Gastroesophageal sphincter (tissue), 4 donors: ENCODE data around the gene CIAO2A. TPM values are rescaled to one million over a fixed set of nuclear protein-coding genes. Genes with fewer than 3 reads are reported as not detected.

Experiments
- ATAC-seq: fragments of 150-250 bp; one replicate; pipeline ENCODE4 v1.9.1; 2016; ENCODE audit warnings: mild to moderate bottlenecking, moderate library complexity
- H3K27ac ChIP-seq, 4 donors: fragments of 200-600 bp; sonication (generic) in 3 of 4; 1 replicate in 3 of 4; 2 replicates in 1 of 4; pipeline ENCODE4 v1.5.1; 2016 to 2019
- H3K27me3 ChIP-seq: fragments of 200-600 bp; sonication (generic); one replicate; pipeline ENCODE4 v1.5.1; 2019
- H3K36me3 ChIP-seq, 2 donors: fragments of 200-600 bp; sonication (generic); one replicate each; pipeline ENCODE4 v1.5.1; 2019; ENCODE audit warnings: control low read depth in 1 of 2
- H3K4me1 ChIP-seq, 3 donors: fragments of 200-600 bp; sonication (generic); 1 replicate in 2 of 3; 2 replicates in 1 of 3; pipeline ENCODE4 v1.5.1; 2016 to 2019; ENCODE audit warnings: control low read depth in 2 of 3
- H3K4me3 ChIP-seq, 2 donors: fragments of 200-600 bp; sonication (generic); one replicate each; pipeline ENCODE4 v1.5.1; 2019; ENCODE audit warnings: mild to moderate bottlenecking in 1 of 2, moderate library complexity in 1 of 2
- H3K9me3 ChIP-seq, 3 donors: fragments of 200-600 bp; sonication (generic); one replicate each; pipeline ENCODE4 v1.5.1; 2017 to 2019; ENCODE audit warnings: control low read depth in 2 of 3
- CTCF ChIP-seq, 4 experiments: fragments of 200-600 bp in 2 of 4; fragments of 450-650 bp in 2 of 4; sonication (generic) in 1 of 4; IDR thresholded peaks; one replicate each; pipeline ENCODE4 v1.5.1; 2017 to 2019; ENCODE audit warnings: antibody characterized with exemption in 4 of 4, mild to moderate bottlenecking in 2 of 4, moderate library complexity in 2 of 4
- EP300 ChIP-seq: sonication (generic); formaldehyde crosslinking; IDR thresholded peaks from one replicate; pipeline ENCODE4 v1.6.1; 2017; ENCODE audit warnings: antibody characterized with exemption, mild to moderate bottlenecking
- POLR2A ChIP-seq, 2 donors: fragments of 450-650 bp; IDR thresholded peaks; one replicate each; pipeline ENCODE4 v1.6.1; 2017; ENCODE audit warnings: antibody characterized with exemption in 2 of 2, mild to moderate bottlenecking in 2 of 2, moderate library complexity in 1 of 2
- POLR2AphosphoS5 ChIP-seq: sonication (generic); formaldehyde crosslinking; IDR thresholded peaks from one replicate; pipeline ENCODE4 v1.6.1; 2017; ENCODE audit warnings: antibody characterized with exemption
- WGBS, 2 donors: methylation state at CpG; one replicate each; pipeline ENCODE4 v1.1.5; 2018; ENCODE audit warnings: low coverage in 1 of 2; 5-methylcytosine and 5-hydroxymethylcytosine counted together
- total RNA-seq, 4 donors: library from RNA; depleted of rRNA; stranded (reverse); fragments of >200 nt; gene quantifications; one replicate each; pipeline ENCODE4 v1.1.0, GENCODE V29; 2016

CIAO2A gene
- total RNA-seq, 4 donors from 2014 or later = 11.7 to 34.0 (median 27.8) TPM

- Histone ChIP-seq H3K27me3 (no peaks in the 10 kb centered on the region), H3K4me1 (no peaks in the 10 kb centered on the region), H3K4me3 (no peak overlapping the region), H3K9me3 (no peaks in the 10 kb centered on the region), H3K36me3 (peaks cover 10 to 100% of the 10 kb centered on the region in 2 donors), H3K27ac (no peak overlapping the region)
- WGBS, 2 donors = 100% methylated on average over 1 of the region's 4 CpGs; no CpG with 5 or more reads in 1 of the 2 donors
- TF ChIP-seq EP300 = no peak
- TF ChIP-seq CTCF (IDR thresholded peaks at IDR 0.05) = no peak
- TF ChIP-seq POLR2A (IDR thresholded peaks at IDR 0.05) = no peak
- TF ChIP-seq POLR2AphosphoS5 = no peak
- no peak for ATAC-seq
These were observed 38.6 kb upstream of the CIAO2A start for GRCh38 chr15:64132217-64132616.

GRCh38 chr15:64131547-64131946, 37.9 kb upstream of the CIAO2A start:
- Histone ChIP-seq H3K9me3 (no peaks in the 10 kb centered on the region), H3K36me3 (peaks cover 15 to 100% of the 10 kb centered on the region in 2 donors), H3K4me3 (no peak overlapping the region), H3K27ac (no peak overlapping the region), H3K4me1 (no peaks in the 10 kb centered on the region), H3K27me3 (no peaks in the 10 kb centered on the region)
- no peak for ATAC-seq
- 80 to 81% methylated on average over 5 of the region's 7 CpGs for WGBS, 2 donors
- TF ChIP-seq CTCF (IDR thresholded peaks at IDR 0.05) (no peak), POLR2A (IDR thresholded peaks at IDR 0.05) (no peak)

GRCh38 chr15:64130159-64130558, 36.5 kb upstream of the CIAO2A start:
- Histone ChIP-seq H3K36me3 (peaks cover 15 to 99% of the 10 kb centered on the region in 2 donors), H3K9me3 (no peaks in the 10 kb centered on the region), H3K4me3 (no peak overlapping the region), H3K27ac (no peak overlapping the region), H3K4me1 (no peaks in the 10 kb centered on the region), H3K27me3 (no peaks in the 10 kb centered on the region)
- 100% methylated on average over 1 of the region's 3 CpGs; no CpG with 5 or more reads in 1 of the 2 donors for WGBS, 2 donors
- ATAC-seq = no peak
- no peak for TF ChIP-seq POLR2A (IDR thresholded peaks at IDR 0.05)
- no peak for TF ChIP-seq CTCF (IDR thresholded peaks at IDR 0.05)
- no peak for TF ChIP-seq POLR2AphosphoS5
- no peak for TF ChIP-seq EP300

GRCh38 chr15:64127521-64128270, 34.1 kb upstream of the CIAO2A start:
- 74 to 86% methylated on average over 6 of the region's 6 CpGs for WGBS, 2 donors
- Histone ChIP-seq H3K27ac (no peak overlapping the region), H3K36me3 (peaks cover 20 to 99% of the 10 kb centered on the region in 2 donors), H3K4me1 (no peaks in the 10 kb centered on the region), H3K9me3 (no peaks in the 10 kb centered on the region), H3K4me3 (no peak overlapping the region), H3K27me3 (no peaks in the 10 kb centered on the region)
- TF ChIP-seq CTCF (IDR thresholded peaks at IDR 0.05) (no peak), EP300 (no peak)
- ATAC-seq = no peak

- H3K4me3 ChIP-seq = no peak overlapping the region
- WGBS, 2 donors = 58 to 83% methylated on average over 3 of the region's 3 CpGs
- H3K9me3 ChIP-seq = no peaks in the 10 kb centered on the region
- H3K36me3 ChIP-seq = peaks cover 23 to 99% of the 10 kb centered on the region in 2 donors
- H3K27ac ChIP-seq = no peak overlapping the region
- no peaks in the 10 kb centered on the region for H3K4me1 ChIP-seq
- no peaks in the 10 kb centered on the region for H3K27me3 ChIP-seq
- ATAC-seq = no peak
- TF ChIP-seq CTCF (IDR thresholded peaks at IDR 0.05) (no peak), POLR2A (IDR thresholded peaks at IDR 0.05) (no peak), POLR2AphosphoS5 (no peak), EP300 (no peak)
These were observed 32.3 kb upstream of the CIAO2A start for GRCh38 chr15:64125978-64126377.
